KMS-11 (cell line): ENCODE measurements around the gene S100A1.

Experiments
- H2AFZ ChIP-seq: fragments of 200-600 bp; sonication (generic); 2 replicates; pipeline ENCODE4 v1.6.1; 2016; ENCODE audit warnings: antibody characterized with exemption, mixed run types, low read depth
- H3K27ac ChIP-seq: fragments of 200-600 bp; sonication (generic); 2 replicates; pipeline ENCODE4 v1.6.1; 2016; ENCODE audit warnings: mild to moderate bottlenecking, mixed run types
- H3K27me3 ChIP-seq: fragments of 200-600 bp; sonication (generic); 2 replicates; pipeline ENCODE4 v1.6.1; 2017; ENCODE audit warnings: mild to moderate bottlenecking, low read depth, mixed run types, moderate library complexity; ENCODE audit not compliant: insufficient read depth
- H3K36me3 ChIP-seq: fragments of 200-600 bp; sonication (generic); 2 replicates; pipeline ENCODE4 v1.6.1; 2017; ENCODE audit warnings: mild to moderate bottlenecking, mixed run types; ENCODE audit not compliant: insufficient read depth
- H3K4me1 ChIP-seq: fragments of 200-600 bp; sonication (generic); 2 replicates; pipeline ENCODE4 v1.6.1; 2016; ENCODE audit warnings: mild to moderate bottlenecking, low read depth, mixed run types; ENCODE audit not compliant: poor library complexity, severe bottlenecking
- H3K4me2 ChIP-seq: fragments of 200-600 bp; sonication (generic); 2 replicates; pipeline ENCODE4 v1.7.0; 2016; ENCODE audit warnings: mild to moderate bottlenecking, mixed run types
- H3K4me3 ChIP-seq: fragments of 200-600 bp; sonication (generic); IDR thresholded peaks from 2 replicates; pipeline ENCODE4 v1.6.1; 2017; ENCODE audit warnings: low read depth, low read length, mixed read lengths; ENCODE audit not compliant: insufficient read depth
- H3K79me2 ChIP-seq: fragments of 200-600 bp; sonication (generic); 2 replicates; pipeline ENCODE4 v1.6.1; 2016; ENCODE audit warnings: low read depth, mixed run types; ENCODE audit not compliant: insufficient read depth
- H3K9ac ChIP-seq: fragments of 200-600 bp; sonication (generic); 2 replicates; pipeline ENCODE4 v1.6.1; 2016; ENCODE audit warnings: mild to moderate bottlenecking, mixed run types
- H4K20me1 ChIP-seq: fragments of 200-600 bp; sonication (generic); 2 replicates; pipeline ENCODE4 v1.6.1; 2016; ENCODE audit warnings: mild to moderate bottlenecking, mixed run types; ENCODE audit not compliant: insufficient read depth
- CTCF ChIP-seq: fragments of 200-600 bp; sonication (generic); conservative IDR thresholded peaks from 2 replicates; pipeline ENCODE4 v1.6.1; 2017; ENCODE audit warnings: low read depth, mild to moderate bottlenecking, antibody characterized with exemption, low read length, moderate library complexity, mixed read lengths

The S100A1 gene

GRCh38 chr1:153608089-153608682 lies 20.0 kb upstream of the S100A1 start:
- no peak overlapping the region for H3K9ac ChIP-seq
- H3K36me3 ChIP-seq: no peaks in the 10 kb centered on the region
- H3K27me3 ChIP-seq: 0 out of 2 replicates have a peak, but pooled peaks cover 3% of the 10 kb centered on the region
- no peaks in the 10 kb centered on the region for H4K20me1 ChIP-seq
- no peaks in the 10 kb centered on the region for H3K4me1 ChIP-seq
- H2AFZ ChIP-seq: no peak overlapping the region
- H3K27ac ChIP-seq: no peak overlapping the region
- H3K79me2 ChIP-seq: no peaks in the 10 kb centered on the region
- H3K4me3 ChIP-seq: no peak overlapping the region
- no peak overlapping the region for H3K4me2 ChIP-seq
- TF ChIP-seq CTCF: no peak

GRCh38 chr1:153608742-153609584 lies 19.3 kb upstream of the S100A1 start:
- TF ChIP-seq CTCF: no peak
- H3K27ac ChIP-seq: no peak overlapping the region
- no peak overlapping the region for H3K4me3 ChIP-seq
- H3K9ac ChIP-seq: no peak overlapping the region
- H3K36me3 ChIP-seq: no peaks in the 10 kb centered on the region
- 0 out of 2 replicates have a peak, but pooled peaks cover 3% of the 10 kb centered on the region for H3K27me3 ChIP-seq
- H2AFZ ChIP-seq: no peak overlapping the region
- H3K4me2 ChIP-seq: no peak overlapping the region
- no peaks in the 10 kb centered on the region for H3K4me1 ChIP-seq
- H3K79me2 ChIP-seq: no peaks in the 10 kb centered on the region
- no peaks in the 10 kb centered on the region for H4K20me1 ChIP-seq

GRCh38 chr1:153609585-153609907 lies 18.7 kb upstream of the S100A1 start:
- Histone ChIP-seq H3K27ac (no peak overlapping the region), H3K36me3 (no peaks in the 10 kb centered on the region), H3K4me2 (no peak overlapping the region), H3K79me2 (no peaks in the 10 kb centered on the region), H4K20me1 (no peaks in the 10 kb centered on the region), H3K9ac (no peak overlapping the region), H3K4me1 (no peaks in the 10 kb centered on the region), H2AFZ (no peak overlapping the region), H3K4me3 (no peak overlapping the region), H3K27me3 (0 out of 2 replicates have a peak, but pooled peaks cover 3% of the 10 kb centered on the region)
- TF ChIP-seq CTCF: no peak

- Histone ChIP-seq H3K79me2 (no peaks in the 10 kb centered on the region), H2AFZ (no peak overlapping the region), H3K4me1 (no peaks in the 10 kb centered on the region), H3K27me3 (0 out of 2 replicates have a peak, but pooled peaks cover 3% of the 10 kb centered on the region), H3K4me2 (no peak overlapping the region), H3K27ac (no peak overlapping the region), H3K36me3 (no peaks in the 10 kb centered on the region), H4K20me1 (no peaks in the 10 kb centered on the region), H3K4me3 (no peak overlapping the region), H3K9ac (no peak overlapping the region)
- TF ChIP-seq CTCF: no peak
Measured at GRCh38 chr1:153610334-153610733, 17.9 kb upstream of the S100A1 start.
